ENCODE results near the gene KRT16. TPM values are rescaled to one million over a fixed set of nuclear protein-coding genes. Genes with fewer than 3 reads are reported as not detected.

The KRT16 gene
- total and polyA plus RNA-seq, 2 of the 8 experiments (the other 6 are each of a cell fraction or from before 2014, with no cell fraction given), result not detected

DNA sequence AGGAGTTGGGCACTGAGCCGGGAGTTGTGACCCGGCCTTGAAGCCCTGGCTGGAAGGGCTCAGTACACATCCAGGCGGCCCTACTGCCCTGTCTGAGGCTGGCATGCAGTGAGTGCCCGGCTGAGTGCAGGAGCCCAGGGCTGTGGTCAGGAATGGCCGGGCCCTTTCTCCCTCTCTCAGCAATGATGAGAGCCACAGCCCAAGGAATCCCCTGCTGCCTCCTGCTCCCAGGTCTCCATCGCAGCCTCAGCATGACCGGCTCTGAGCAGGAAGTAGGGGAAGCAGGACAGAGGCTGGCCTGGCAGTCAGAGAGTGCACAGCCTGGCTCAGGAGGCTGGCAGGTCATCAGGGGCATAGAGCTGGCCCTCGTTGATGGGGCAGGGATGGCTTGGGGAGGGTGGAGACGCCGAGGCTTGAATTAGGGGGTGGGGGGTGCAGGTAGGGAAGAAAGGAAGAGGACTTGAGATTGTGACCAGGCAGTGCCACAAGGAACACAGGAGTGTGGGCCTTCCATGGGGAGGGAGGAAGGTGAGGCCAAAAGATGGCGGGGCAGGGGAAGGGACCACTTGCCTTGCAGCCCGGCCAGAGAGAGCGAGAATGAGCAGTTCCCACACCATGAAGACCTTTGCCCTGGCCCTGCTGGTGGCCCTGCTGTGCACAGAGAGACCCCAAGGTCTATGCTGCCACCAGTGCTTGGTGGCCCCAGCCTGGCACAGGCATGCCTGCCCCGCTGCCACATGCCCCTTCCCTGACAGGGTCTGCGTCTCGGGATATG, 43.9 kb upstream of the KRT16 start:
- Histone ChIP-seq H3K79me1 (ENCODE audit: low read depth, low read length) (no peaks in the 10 kb centered on the region), H2BK15ac (ENCODE audit: low read length) (no peak overlapping the region; the same call in 1 of the 2 replicates), H3K4me2 (ENCODE audit: insufficient read depth in 1 of 2, low read depth in 2 of 2, low read length in 2 of 2) (no peak overlapping the region), H3K4me3 (ENCODE audit: extremely low read depth in 1 of 4, insufficient read depth in 2 of 4, low read depth in 3 of 4, low read length in 4 of 4) (no peak overlapping the region), H3K23ac (ENCODE audit: insufficient read length) (no peak overlapping the region), H4K91ac (replicated peaks; ENCODE audit: insufficient read length, low read length) (peak overlapping the region; percentile 20), H3K4ac (replicated peaks; ENCODE audit: insufficient read length, low read depth, low read length) (no peak overlapping the region), H3K9ac (replicated peaks in 1 of 4; ENCODE audit: extremely low read depth in 1 of 4, low read depth in 3 of 4, low read length in 3 of 4) (no peak overlapping the region), H3K14ac (ENCODE audit: insufficient read length) (no peak overlapping the region), H4K20me1 (replicated peaks in 1 of 2; ENCODE audit: control insufficient read depth in 1 of 2, insufficient read depth in 2 of 2, low read length in 2 of 2) (peaks cover 0 to 3% of the 10 kb centered on the region in 2 experiments), H3K36me3 (ENCODE audit: control insufficient read depth in 2 of 4, insufficient read depth in 4 of 4, low read length in 3 of 4) (no peaks in the 10 kb centered on the region), H3K27ac (ENCODE audit: low read depth, low read length) (no peak overlapping the region), H3K23me2 (ENCODE audit: low read depth, low read length) (peaks cover 7% of the 10 kb centered on the region; the same call in 1 of the 2 replicates), H4K5ac (ENCODE audit: insufficient read length, low read depth, low read length) (no peak overlapping the region), H2AK5ac (ENCODE audit: low read depth, low read length) (no peak overlapping the region), H4K8ac (ENCODE audit: extremely low read depth, insufficient read depth, low read length) (peak overlapping the region; percentile 92), H3K56ac (replicated peaks; ENCODE audit: insufficient read length, low read depth, low read length) (no peak overlapping the region), H3K9me3 (ENCODE audit: insufficient read depth in 2 of 2, low read depth in 1 of 2, low read length in 1 of 2) (no peaks in the 10 kb centered on the region), H2BK5ac (ENCODE audit: low read depth, low read length) (peak overlapping the region; percentile 75), H3K4me1 (replicated peaks in 1 of 4; ENCODE audit: control insufficient read depth in 3 of 4, insufficient read depth in 4 of 4, low read length in 3 of 4) (peaks cover 0 to 24% (median 8%) of the 10 kb centered on the region in 4 experiments; a peak in 5 of 7 replicates), H2BK120ac (replicated peaks; ENCODE audit: low read depth, low read length) (no peak overlapping the region), H3K18ac (ENCODE audit: extremely low read depth, low read length) (no peak overlapping the region; the same call in 1 of the 2 replicates), H2BK12ac (ENCODE audit: low read depth, low read length) (peak overlapping the region; percentile 27; the same call in 1 of the 2 replicates), H2BK20ac (ENCODE audit: low read length) (peak overlapping the region; percentile 61; the same call in 1 of the 2 replicates), H3K79me2 (ENCODE audit: control insufficient read depth in 1 of 2, insufficient read depth in 2 of 2, low read length in 2 of 2) (no peaks in the 10 kb centered on the region), H3K27me3 (replicated peaks in 1 of 4; ENCODE audit: control insufficient read depth in 3 of 4, extremely low read depth in 1 of 4, insufficient read depth in 3 of 4, low read length in 3 of 4) (no peaks in the 10 kb centered on the region), H2AFZ (ENCODE audit: low read length) (0 out of 2 replicates have a peak overlapping the region, but pooled peaks have one; percentile 4)
- CTCF ChIA-PET (ENCODE audit: partially characterized antibody), result interaction anchor here (0.6 to 20.4 kb wide), 6 partner anchors 9 to 170 kb away, joined by 3 to 492 read pairs (median 3); no protein-coding TSS in a partner anchor
- FAIRE-seq (no peak), DNase-seq (ENCODE audit: low read depth in 1 of 2, low spot score in 2 of 2) (no peak)
- 87% methylated on average over 16 of the region's 16 CpGs; no CpG with 5 or more reads in 1 of the 2 experiments for WGBS, 2 experiments (ENCODE audit: extremely low coverage in 1 of 2, insufficient coverage in 1 of 2, insufficient read length in 1 of 2, insufficient replicate concordance in 2 of 2, low coverage in 1 of 2, low lambda C conversion rate in 2 of 2, missing lambda C conversion rate in 1 of 2)
- POLR2A ChIA-PET (ENCODE audit: partially characterized antibody), result interaction anchor here (1.2 to 2.1 kb wide), 3 partner anchors 32 to 108 kb away, joined by 3 to 6 read pairs (median 3); partner anchors contain the start of gene EIF1
- TF ChIP-seq KDM4A (IDR thresholded peaks at IDR 0.05; ENCODE audit: low read depth, low read length, severe bottlenecking), result no peak
- TF ChIP-seq EP300 (IDR thresholded peaks at IDR 0.05; ENCODE audit: borderline replicate concordance in 1 of 2, low read depth in 2 of 2, low read length in 2 of 2), result no peak
- no peak for TF ChIP-seq RXRA (IDR thresholded peaks at IDR 0.05; ENCODE audit: insufficient read depth, low read depth, low read length)
- TF ChIP-seq SAP30 (IDR thresholded peaks at IDR 0.05; ENCODE audit: insufficient read depth, insufficient replicate concordance, low read length), result no peak
- TF ChIP-seq SP4 (IDR thresholded peaks at IDR 0.05; ENCODE audit: low read length), result no peak
- no peak for TF ChIP-seq CTBP2 (IDR thresholded peaks at IDR 0.05; ENCODE audit: borderline replicate concordance, insufficient read depth, insufficient read length, low read length)
- TF ChIP-seq TAF1 (IDR thresholded peaks at IDR 0.05; ENCODE audit: low read depth, low read length), result no peak
- TF ChIP-seq EZH2 (IDR thresholded peaks at IDR 0.05; ENCODE audit: low read depth, low read length, severe bottlenecking), result no peak
- no peak for TF ChIP-seq USF2 (IDR thresholded peaks at IDR 0.05; ENCODE audit: low read length)

Data from H1 (cell line).